Brain microvascular endothelial cell (primary cell): Measurements from ENCODE around the gene WDFY1.

Source experiments
- DNase-seq: peaks from one replicate; pipeline ENCODE4 v3.0.0-alpha.2; 2020
- H3K27ac ChIP-seq: fragments of 250-450 bp; sonication (Bioruptor Pico); 2 replicates; pipeline ENCODE4 v1.5.1; 2020; ENCODE audit warnings: mild to moderate bottlenecking, moderate library complexity
- H3K27me3 ChIP-seq: fragments of 250-450 bp; sonication (Bioruptor Pico); replicated peaks from 2 replicates; pipeline ENCODE4 v1.5.1; 2020; ENCODE audit warnings: mild to moderate bottlenecking
- H3K36me3 ChIP-seq: fragments of 250-450 bp; sonication (Bioruptor Pico); replicated peaks from 2 replicates; pipeline ENCODE4 v1.5.1; 2020; ENCODE audit warnings: mild to moderate bottlenecking
- H3K4me3 ChIP-seq: 2 replicates; pipeline ENCODE4 v1.5.1; 2011; ENCODE audit warnings: low read depth, mild to moderate bottlenecking, control low read depth, low read length, moderate library complexity
- CTCF ChIP-seq: IDR thresholded peaks from 2 replicates; pipeline ENCODE4 v1.5.1; 2011; ENCODE audit warnings: low read depth, mild to moderate bottlenecking, moderate library complexity, low read length, control low read depth, inconsistent platforms; ENCODE audit errors: missing control alignments
- in situ Hi-C: cut with HindIII; loops from 2 replicates; pipeline ENCODE4 v1.10.0; 2017; ENCODE audit warnings: low sequenced_read_pairs, low pct_ligation_motif_present

The WDFY1 gene

DNA sequence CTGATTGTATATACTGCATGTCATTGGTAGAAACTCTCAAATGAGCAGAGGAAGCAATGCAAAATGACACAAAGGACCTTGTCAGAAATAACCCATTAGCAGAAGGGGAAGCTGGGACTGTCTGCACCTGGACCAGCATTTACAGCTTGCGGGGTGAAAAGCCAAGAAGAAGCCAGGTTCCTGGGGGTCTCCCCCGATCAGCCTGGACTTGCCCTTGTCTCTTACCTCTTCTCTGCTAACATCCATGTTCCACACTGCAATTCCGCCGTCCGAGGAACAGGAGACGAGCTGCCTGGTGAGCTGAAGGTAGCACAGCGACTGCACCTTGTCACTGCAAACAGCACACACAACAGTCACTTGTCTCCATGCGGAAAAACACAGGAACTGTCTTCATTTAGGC is 51.1 kb downstream of the WDFY1 start:
- H3K27me3 ChIP-seq: no peaks in the 10 kb centered on the region
- in situ Hi-C loops: no loop called here
- no peak for DNase-seq
- H3K27ac ChIP-seq: no peak overlapping the region
- peaks cover 19% of the 10 kb centered on the region for H3K36me3 ChIP-seq
- TF ChIP-seq CTCF: no peak
- H3K4me3 ChIP-seq: no peak overlapping the region

DNA sequence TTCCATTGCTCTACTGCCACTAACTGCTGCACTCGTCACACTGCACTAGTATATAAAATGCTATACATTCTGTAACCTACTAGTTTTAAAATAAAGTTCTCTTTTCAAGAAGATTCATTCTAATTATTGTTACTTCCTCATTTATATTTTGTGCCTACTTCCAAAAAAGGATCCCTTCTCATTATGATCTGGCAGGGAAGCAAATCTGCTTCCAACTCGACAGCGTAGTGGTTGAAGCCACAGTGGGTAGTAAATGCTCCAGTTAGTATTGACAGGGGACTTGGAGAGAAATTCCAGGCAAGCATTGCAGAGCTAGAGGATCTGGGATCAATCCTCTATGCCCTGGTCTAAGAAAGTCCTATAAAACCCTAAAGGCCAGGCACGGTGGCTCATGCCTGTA is 54.4 kb downstream of the WDFY1 start:
- Histone ChIP-seq H3K27me3 (no peaks in the 10 kb centered on the region), H3K27ac (no peak overlapping the region), H3K36me3 (peaks cover 27% of the 10 kb centered on the region), H3K4me3 (no peak overlapping the region)
- no peak for TF ChIP-seq CTCF
- in situ Hi-C loops: no loop called here
- no peak for DNase-seq

DNA sequence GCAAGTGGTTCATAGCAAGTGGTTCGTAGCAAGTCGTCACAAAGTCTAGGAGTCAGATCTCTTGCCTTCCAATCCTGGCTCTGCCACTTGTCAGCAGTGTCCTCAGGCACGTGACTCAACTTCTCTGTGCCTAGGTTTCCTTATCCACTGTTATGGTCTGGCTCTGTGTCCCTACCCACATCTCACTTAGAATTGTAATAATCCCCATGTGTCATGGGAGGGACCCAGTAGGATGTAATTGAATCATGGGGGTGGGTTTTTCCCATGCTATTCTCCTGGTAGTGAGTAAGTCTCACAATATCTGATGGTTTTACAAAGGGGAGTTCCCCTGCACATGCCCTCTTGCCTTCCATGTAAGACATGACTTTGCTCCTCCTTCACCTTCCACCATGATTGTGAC is 55.9 kb downstream of the WDFY1 start:
- TF ChIP-seq CTCF: no peak

GRCh38 chr2:223888251-223888650 is 56.9 kb downstream of the WDFY1 start:
- peaks cover 18% of the 10 kb centered on the region for H3K36me3 ChIP-seq
- DNase-seq: no peak
- in situ Hi-C loops: no loop called here
- H3K27ac ChIP-seq: no peak overlapping the region
- no peak for TF ChIP-seq CTCF
- H3K4me3 ChIP-seq: no peak overlapping the region
- no peaks in the 10 kb centered on the region for H3K27me3 ChIP-seq

More for the DNA sequence above, 55.9 kb downstream of the WDFY1 start:
- H3K27ac ChIP-seq: no peak overlapping the region
- no peak for DNase-seq
- peaks cover 23% of the 10 kb centered on the region for H3K36me3 ChIP-seq
- no peak overlapping the region for H3K4me3 ChIP-seq
- in situ Hi-C loops: no loop called here
- no peaks in the 10 kb centered on the region for H3K27me3 ChIP-seq

GRCh38 chr2:223887127-223887526 is 58.0 kb downstream of the WDFY1 start:
- in situ Hi-C loops: no loop called here
- H3K36me3 ChIP-seq: peaks cover 18% of the 10 kb centered on the region
- no peak overlapping the region for H3K4me3 ChIP-seq
- H3K27me3 ChIP-seq: no peaks in the 10 kb centered on the region
- no peak for TF ChIP-seq CTCF
- no peak for DNase-seq
- H3K27ac ChIP-seq: peak overlapping the region; percentile 16

- Histone ChIP-seq H3K27ac (peak overlapping the region; percentile 16), H3K27me3 (no peaks in the 10 kb centered on the region), H3K4me3 (no peak overlapping the region), H3K36me3 (peaks cover 22% of the 10 kb centered on the region)
- in situ Hi-C loops: no loop called here
- no peak for TF ChIP-seq CTCF
- no peak for DNase-seq
Observed at GRCh38 chr2:223886726-223887125, 58.4 kb downstream of the WDFY1 start.
